OCI-LY7 (cell line): ENCODE data around the gene SLC4A5.

Experiments used
- EZH2phosphoT487 ChIP-seq: fragments of 200-600 bp; sonication (generic); IDR thresholded peaks from 2 replicates; pipeline ENCODE4 v1.6.1; 2018; ENCODE audit warnings: low read depth, borderline replicate concordance, mild to moderate bottlenecking, mixed run types, antibody characterized with exemption, low read length, moderate library complexity, mixed read lengths
- TF ChIP-seq, protein P1 (sequence below): fragments of 200-600 bp; sonication (generic); conservative IDR thresholded peaks from 2 replicates; pipeline ENCODE4 v1.5.1; 2014; ENCODE audit warnings: mild to moderate bottlenecking, antibody characterized with exemption, low read length, moderate library complexity, mixed read lengths

DNA sequence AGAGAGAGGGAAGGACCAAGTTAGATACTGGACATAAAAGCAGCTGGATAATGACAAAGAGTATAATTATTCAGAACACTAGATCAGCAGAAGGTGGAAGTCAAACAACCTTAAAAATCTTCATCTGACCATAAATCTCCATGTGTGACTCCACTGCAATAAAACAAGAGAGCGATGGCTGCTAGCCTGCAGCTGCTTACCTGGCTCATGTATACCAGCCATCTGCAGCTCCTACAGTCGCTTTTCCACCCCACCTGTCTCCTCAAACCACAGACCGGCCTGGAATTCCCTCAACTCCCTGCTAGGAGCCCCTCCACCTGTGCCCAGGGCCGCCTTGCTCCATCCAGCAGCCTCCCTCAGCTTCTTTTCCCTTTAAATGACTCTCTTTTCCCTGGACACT lies 64.5 kb downstream of the SLC4A5 start:
- TF ChIP-seq, protein P1, sequence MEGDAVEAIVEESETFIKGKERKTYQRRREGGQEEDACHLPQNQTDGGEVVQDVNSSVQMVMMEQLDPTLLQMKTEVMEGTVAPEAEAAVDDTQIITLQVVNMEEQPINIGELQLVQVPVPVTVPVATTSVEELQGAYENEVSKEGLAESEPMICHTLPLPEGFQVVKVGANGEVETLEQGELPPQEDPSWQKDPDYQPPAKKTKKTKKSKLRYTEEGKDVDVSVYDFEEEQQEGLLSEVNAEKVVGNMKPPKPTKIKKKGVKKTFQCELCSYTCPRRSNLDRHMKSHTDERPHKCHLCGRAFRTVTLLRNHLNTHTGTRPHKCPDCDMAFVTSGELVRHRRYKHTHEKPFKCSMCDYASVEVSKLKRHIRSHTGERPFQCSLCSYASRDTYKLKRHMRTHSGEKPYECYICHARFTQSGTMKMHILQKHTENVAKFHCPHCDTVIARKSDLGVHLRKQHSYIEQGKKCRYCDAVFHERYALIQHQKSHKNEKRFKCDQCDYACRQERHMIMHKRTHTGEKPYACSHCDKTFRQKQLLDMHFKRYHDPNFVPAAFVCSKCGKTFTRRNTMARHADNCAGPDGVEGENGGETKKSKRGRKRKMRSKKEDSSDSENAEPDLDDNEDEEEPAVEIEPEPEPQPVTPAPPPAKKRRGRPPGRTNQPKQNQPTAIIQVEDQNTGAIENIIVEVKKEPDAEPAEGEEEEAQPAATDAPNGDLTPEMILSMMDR = no peak
- TF ChIP-seq EZH2phosphoT487 = no peak
